BLaER1 treated with 17β-estradiol and CSF1 and Interleukin-3, amounts not matched to agents 10 nM and 100 nM (cell line): ENCODE results near the gene VTI1B.

Source experiments
- H3K27ac ChIP-seq, 11 experiments: shearing (Covaris generic); formaldehyde crosslinking; 2 replicates each; pipeline ENCODE4 v1.8.1; 2022
- H3K27me3 ChIP-seq, 11 experiments: shearing (Covaris generic); formaldehyde crosslinking; 2 replicates each; pipeline ENCODE4 v1.8.1; 2022
- H3K36me3 ChIP-seq, 11 experiments: shearing (Covaris generic); formaldehyde crosslinking; 2 replicates each; pipeline ENCODE4 v1.8.1; 2022
- H3K4me1 ChIP-seq, 10 experiments: shearing (Covaris generic); formaldehyde crosslinking; 2 replicates each; pipeline ENCODE4 v1.8.1; 2022
- H3K4me2 ChIP-seq, 11 experiments: shearing (Covaris generic); formaldehyde crosslinking; 2 replicates each; pipeline ENCODE4 v1.8.1; 2022
- H3K4me3 ChIP-seq, 10 experiments: shearing (Covaris generic); formaldehyde crosslinking; 2 replicates each; pipeline ENCODE4 v1.8.1; 2022
- H3K9ac ChIP-seq, 11 experiments: shearing (Covaris generic); formaldehyde crosslinking; 2 replicates each; pipeline ENCODE4 v1.8.1; 2022
- H3K9me3 ChIP-seq, 11 experiments: shearing (Covaris generic); formaldehyde crosslinking; replicated peaks in 1 of 11; 2 replicates each; pipeline ENCODE4 v1.8.1; 2022
- H4K20me1 ChIP-seq, 11 experiments: shearing (Covaris generic); formaldehyde crosslinking; 2 replicates each; pipeline ENCODE4 v1.8.1; 2022
- Cebpa-rat ChIP-seq, 11 experiments: shearing (Covaris generic); IDR thresholded peaks; 2 replicates each; pipeline ENCODE4 v1.8.1; 2022

VTI1B gene

GRCh38 chr14:67644428-67644827, 30.0 kb downstream of the VTI1B start:
- peaks cover 38 to 70% (median 45%) of the 10 kb centered on the region in 11 experiments for H3K36me3 ChIP-seq

GRCh38 chr14:67643713-67644112, 30.7 kb downstream of the VTI1B start:
- H3K36me3 ChIP-seq = peaks cover 31 to 62% (median 38%) of the 10 kb centered on the region in 11 experiments
- H3K9me3 ChIP-seq = no peaks in the 10 kb centered on the region
- H3K9ac ChIP-seq = no peak overlapping the region
- no peaks in the 10 kb centered on the region for H3K4me1 ChIP-seq
- no peaks in the 10 kb centered on the region; a peak in 1 of 22 replicates for H4K20me1 ChIP-seq
- H3K4me3 ChIP-seq = no peak overlapping the region
- no peak for TF ChIP-seq Cebpa-rat (IDR thresholded peaks at IDR 0.05)
- H3K27me3 ChIP-seq = no peaks in the 10 kb centered on the region
- H3K27ac ChIP-seq = no peak overlapping the region
- H3K4me2 ChIP-seq = no peak overlapping the region

More at GRCh38 chr14:67644428-67644827, 30.0 kb downstream of the VTI1B start:
- no peaks in the 10 kb centered on the region for H3K4me1 ChIP-seq
- H3K4me2 ChIP-seq = no peak overlapping the region
- H3K9me3 ChIP-seq = no peaks in the 10 kb centered on the region
- no peaks in the 10 kb centered on the region for H3K27me3 ChIP-seq
- H3K9ac ChIP-seq = no peak overlapping the region
- H3K4me3 ChIP-seq = no peak overlapping the region
- H3K27ac ChIP-seq = no peak overlapping the region
- no peaks in the 10 kb centered on the region; a peak in 1 of 22 replicates for H4K20me1 ChIP-seq
- TF ChIP-seq Cebpa-rat (IDR thresholded peaks at IDR 0.05) = no peak

GRCh38 chr14:67641902-67642749, 32.3 kb downstream of the VTI1B start:
- no peak for TF ChIP-seq Cebpa-rat (IDR thresholded peaks at IDR 0.05)
- no peaks in the 10 kb centered on the region; a peak in 1 of 22 replicates for H4K20me1 ChIP-seq
- no peaks in the 10 kb centered on the region for H3K9me3 ChIP-seq
- no peak overlapping the region for H3K9ac ChIP-seq
- H3K4me2 ChIP-seq = no peak overlapping the region
- no peak overlapping the region for H3K27ac ChIP-seq
- H3K36me3 ChIP-seq = peaks cover 16 to 46% (median 22%) of the 10 kb centered on the region in 11 experiments
- H3K27me3 ChIP-seq = no peaks in the 10 kb centered on the region
- no peak overlapping the region for H3K4me3 ChIP-seq
- no peaks in the 10 kb centered on the region for H3K4me1 ChIP-seq

DNA sequence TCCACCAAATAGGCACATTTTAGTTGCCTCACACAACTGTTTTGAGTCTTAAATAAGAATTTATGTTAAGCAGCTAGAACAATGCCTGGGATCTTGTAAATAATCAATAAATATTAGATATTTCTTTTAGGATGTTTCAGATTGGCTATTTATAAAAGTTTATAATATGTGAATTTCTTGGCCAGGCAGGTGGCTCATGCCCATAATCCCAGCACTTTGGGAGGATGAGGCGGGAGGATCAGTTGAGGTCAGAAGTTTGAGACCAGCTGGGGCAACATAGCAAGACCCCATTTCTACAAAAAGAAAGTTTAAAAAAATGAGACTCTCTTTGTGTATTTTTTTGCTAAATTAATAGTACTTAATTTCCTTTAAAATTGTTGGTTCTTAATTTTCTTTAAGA, 33.0 kb downstream of the VTI1B start:
- no peak for TF ChIP-seq Cebpa-rat (IDR thresholded peaks at IDR 0.05)
- Histone ChIP-seq H3K4me2 (no peak overlapping the region), H4K20me1 (no peaks in the 10 kb centered on the region; a peak in 1 of 22 replicates), H3K4me1 (0 out of 20 replicates have a peak, but pooled peaks cover 0 to under 1% (median 0%) of the 10 kb centered on the region in 10 experiments), H3K36me3 (peaks cover 10 to 40% (median 15%) of the 10 kb centered on the region in 11 experiments), H3K9ac (no peak overlapping the region), H3K27ac (no peak overlapping the region), H3K9me3 (no peaks in the 10 kb centered on the region), H3K27me3 (no peaks in the 10 kb centered on the region), H3K4me3 (no peak overlapping the region)

DNA sequence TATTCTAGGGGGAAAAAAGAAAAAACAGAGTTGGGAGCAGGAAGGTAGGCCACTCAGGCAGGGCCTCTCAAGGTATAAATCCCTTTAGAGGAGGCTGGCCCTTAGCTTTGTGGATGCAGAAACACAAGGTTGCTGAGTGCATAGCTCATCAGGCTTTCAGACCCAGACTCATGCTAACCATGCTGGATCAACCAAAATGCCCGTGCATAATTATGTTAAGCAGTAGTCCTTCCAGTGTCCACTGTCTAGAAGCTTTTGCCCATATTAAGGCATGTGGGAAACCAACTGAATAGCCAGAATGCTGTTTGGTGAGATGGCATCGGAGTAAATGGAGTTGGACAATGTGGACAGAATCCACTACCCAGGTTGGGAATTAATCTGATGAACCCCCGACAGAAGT, 35.8 kb downstream of the VTI1B start:
- Histone ChIP-seq H3K4me3 (no peak overlapping the region), H3K27me3 (no peaks in the 10 kb centered on the region), H3K36me3 (peaks cover 0 to 29% (median 0%) of the 10 kb centered on the region in 11 experiments; a peak in 4 of 22 replicates), H3K4me1 (peaks cover 0 to 4% (median 0%) of the 10 kb centered on the region in 10 experiments; a peak in 1 of 20 replicates), H3K9me3 (no peaks in the 10 kb centered on the region), H3K4me2 (no peak overlapping the region), H3K9ac (no peak overlapping the region), H4K20me1 (no peaks in the 10 kb centered on the region), H3K27ac (no peak overlapping the region)
- no peak for TF ChIP-seq Cebpa-rat (IDR thresholded peaks at IDR 0.05)

GRCh38 chr14:67636361-67636919, 38.0 kb downstream of the VTI1B start:
- Histone ChIP-seq H3K4me1 (peaks cover 0 to 4% (median 0%) of the 10 kb centered on the region in 10 experiments; a peak in 1 of 20 replicates), H3K9me3 (no peaks in the 10 kb centered on the region), H3K36me3 (peaks cover 0 to 22% (median 0%) of the 10 kb centered on the region in 11 experiments; a peak in 4 of 22 replicates), H3K27me3 (no peaks in the 10 kb centered on the region), H3K4me3 (no peak overlapping the region), H3K4me2 (no peak overlapping the region), H4K20me1 (no peaks in the 10 kb centered on the region), H3K9ac (no peak overlapping the region), H3K27ac (no peak overlapping the region)
- TF ChIP-seq Cebpa-rat (IDR thresholded peaks at IDR 0.05) = no peak

DNA sequence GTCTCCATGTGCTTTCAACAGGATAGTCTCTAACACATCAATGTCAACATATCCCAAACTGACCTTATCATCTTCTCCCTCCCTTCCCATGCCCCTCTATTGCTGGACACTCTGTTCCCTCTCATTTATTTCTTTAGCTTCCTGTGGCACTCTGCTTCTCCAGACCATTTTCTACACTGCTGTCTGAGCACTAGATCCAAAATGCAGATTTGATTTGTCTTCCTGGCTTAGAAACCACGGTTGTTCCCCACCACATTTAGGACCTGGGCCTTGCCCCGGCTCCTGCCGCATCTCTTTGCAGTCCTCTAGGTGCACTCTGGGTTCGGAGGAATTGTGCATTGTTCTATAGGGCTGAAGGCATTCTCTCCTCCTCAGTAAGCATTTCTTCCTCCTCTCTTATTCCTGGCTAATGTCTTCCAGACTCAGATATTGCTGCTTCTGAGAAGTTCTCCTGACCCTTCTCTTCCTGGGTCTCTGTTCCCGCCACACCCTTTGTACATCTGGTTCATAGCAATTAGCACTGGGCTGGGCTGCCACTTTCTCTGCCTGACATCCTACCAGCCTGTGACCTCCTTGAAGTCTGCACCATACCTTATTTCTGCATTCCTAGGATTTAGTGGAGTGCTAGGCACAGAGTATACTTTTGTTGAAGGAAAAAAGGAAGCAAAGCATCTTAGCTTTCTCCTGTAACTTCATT, 40.8 kb downstream of the VTI1B start:
- H3K9me3 ChIP-seq = no peaks in the 10 kb centered on the region
- H3K4me3 ChIP-seq = no peak overlapping the region
- peaks cover 0 to 4% (median 0%) of the 10 kb centered on the region in 10 experiments; a peak in 1 of 20 replicates for H3K4me1 ChIP-seq
- H4K20me1 ChIP-seq = 0 out of 22 replicates have a peak, but pooled peaks cover 0 to 2% (median 0%) of the 10 kb centered on the region in 11 experiments
- no peak overlapping the region for H3K9ac ChIP-seq
- H3K4me2 ChIP-seq = no peak overlapping the region
- H3K36me3 ChIP-seq = peaks cover 0 to 27% (median 0%) of the 10 kb centered on the region in 11 experiments; a peak in 3 of 22 replicates
- no peaks in the 10 kb centered on the region for H3K27me3 ChIP-seq
- H3K27ac ChIP-seq = no peak overlapping the region
- no peak for TF ChIP-seq Cebpa-rat (IDR thresholded peaks at IDR 0.05)

- H3K27me3 ChIP-seq = no peaks in the 10 kb centered on the region
- 0 out of 22 replicates have a peak, but pooled peaks cover 0 to 2% (median 0%) of the 10 kb centered on the region in 11 experiments for H4K20me1 ChIP-seq
- no peak overlapping the region for H3K9ac ChIP-seq
- H3K4me1 ChIP-seq = no peaks in the 10 kb centered on the region
- no peak overlapping the region for H3K27ac ChIP-seq
- TF ChIP-seq Cebpa-rat (IDR thresholded peaks at IDR 0.05) = no peak
- peaks cover 0 to 27% (median 0%) of the 10 kb centered on the region in 11 experiments; a peak in 3 of 22 replicates for H3K36me3 ChIP-seq
- H3K4me3 ChIP-seq = no peak overlapping the region
- no peaks in the 10 kb centered on the region for H3K9me3 ChIP-seq
- H3K4me2 ChIP-seq = no peak overlapping the region
Observed at GRCh38 chr14:67630938-67631337, 43.5 kb downstream of the VTI1B start.

- Histone ChIP-seq H3K36me3 (peaks cover 0 to 22% (median 0%) of the 10 kb centered on the region in 11 experiments; a peak in 3 of 22 replicates), H3K9ac (no peak overlapping the region), H3K27me3 (no peaks in the 10 kb centered on the region), H3K4me3 (no peak overlapping the region), H3K9me3 (no peaks in the 10 kb centered on the region), H3K4me1 (no peaks in the 10 kb centered on the region), H3K4me2 (no peak overlapping the region), H4K20me1 (0 out of 22 replicates have a peak, but pooled peaks cover 0 to 2% (median 0%) of the 10 kb centered on the region in 11 experiments), H3K27ac (no peak overlapping the region)
- no peak for TF ChIP-seq Cebpa-rat (IDR thresholded peaks at IDR 0.05)
Observed at GRCh38 chr14:67630186-67630585, 44.2 kb downstream of the VTI1B start.
